ENCODE results near the gene FOXP2. TPM values are rescaled to one million over a fixed set of nuclear protein-coding genes. Genes with fewer than 3 reads are reported as not detected.

Gene FOXP2
- total RNA-seq (2021; fragmentation: NEBNext Ultra II Directional; extraction: Animal tissue kit (Norgen Biotek cat#: 25700)), result under 1 TPM; 0.02 to 0.41 (median 0.20) TPM
- long read RNA-seq, result 0 reads

DNA sequence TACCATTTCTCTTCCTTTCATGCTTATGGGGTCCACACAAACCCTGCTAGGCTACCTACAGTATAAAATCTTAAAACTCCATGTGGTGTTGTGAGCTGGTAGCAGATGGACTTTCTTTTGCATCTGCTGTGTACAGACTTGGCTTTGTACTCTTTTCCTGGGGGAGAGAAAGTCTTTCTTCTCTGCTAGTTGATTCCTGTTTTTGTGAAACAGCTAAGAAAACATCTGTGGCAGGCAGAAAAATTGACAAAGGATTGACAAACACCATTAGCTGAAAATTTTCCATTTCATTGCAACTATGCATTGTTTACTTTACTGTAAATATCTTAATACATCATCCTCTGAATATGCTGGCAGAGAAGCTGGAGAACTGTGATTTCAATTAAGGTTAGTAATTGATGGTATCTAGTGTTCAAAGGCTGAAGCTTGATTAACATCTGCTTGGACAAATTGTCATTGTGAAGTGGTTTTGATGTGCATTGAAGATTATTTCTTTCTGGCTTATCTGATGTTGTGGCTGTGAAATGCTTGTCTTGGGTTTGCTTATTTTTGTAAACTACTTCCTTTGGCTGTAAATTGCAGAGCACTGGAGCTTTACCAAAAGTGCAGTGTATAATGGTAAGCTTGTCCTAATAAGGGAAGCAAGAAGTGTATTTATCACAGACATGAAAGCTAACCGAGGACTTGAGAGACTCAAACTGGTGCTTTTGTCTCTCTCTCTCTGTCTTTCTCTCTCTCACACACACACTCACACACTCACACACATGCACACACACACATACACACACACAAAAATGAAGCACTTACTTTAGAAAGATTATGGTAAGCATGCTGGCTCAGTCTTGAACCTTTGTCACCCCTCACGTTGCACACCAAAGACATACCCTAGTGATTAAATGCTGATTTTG, at the start of gene FOXP2:
FOXP2 (plus strand) TSS at position 660 of the 908 bp plus-strand sequence. CDS start 11,697 bp downstream, outside the sequence.
- no peak within 1 kb of the TSS for H3K27ac Mint-ChIP-seq
- H3K9me3 Mint-ChIP-seq, result no peaks in the 10 kb centered on the region
- no peaks in the 10 kb centered on the region; the same call in 1 of the 2 replicates for H3K4me1 Mint-ChIP-seq (ENCODE audit: low read depth)

DNA sequence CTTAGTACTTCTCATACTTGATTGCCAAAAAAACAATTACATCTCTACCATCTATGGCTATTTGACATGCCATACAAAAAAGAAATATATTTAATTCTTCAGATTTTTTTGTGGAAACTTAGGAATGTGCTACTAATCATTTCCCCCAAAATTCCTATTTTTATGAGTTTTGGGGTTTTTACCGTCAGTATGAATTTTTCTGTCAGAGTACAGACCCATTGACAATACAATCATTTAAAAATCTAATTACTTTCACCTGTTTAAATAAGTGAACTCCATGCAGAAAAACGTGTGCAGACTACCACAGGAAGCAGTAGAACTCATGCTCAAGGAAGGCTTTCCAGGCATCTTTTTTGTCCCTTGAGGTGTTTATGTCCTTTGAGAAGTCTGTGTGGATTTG, 48.8 kb upstream of the FOXP2 start:
- H3K27me3 Mint-ChIP-seq (ENCODE audit: insufficient read depth), result no peaks in the 10 kb centered on the region
- no peak overlapping the region for H3K4me3 Mint-ChIP-seq
- DNase-seq, result no peak
- H3K36me3 Mint-ChIP-seq (ENCODE audit: low read depth), result no peaks in the 10 kb centered on the region
- TF ChIP-seq, protein P1, sequence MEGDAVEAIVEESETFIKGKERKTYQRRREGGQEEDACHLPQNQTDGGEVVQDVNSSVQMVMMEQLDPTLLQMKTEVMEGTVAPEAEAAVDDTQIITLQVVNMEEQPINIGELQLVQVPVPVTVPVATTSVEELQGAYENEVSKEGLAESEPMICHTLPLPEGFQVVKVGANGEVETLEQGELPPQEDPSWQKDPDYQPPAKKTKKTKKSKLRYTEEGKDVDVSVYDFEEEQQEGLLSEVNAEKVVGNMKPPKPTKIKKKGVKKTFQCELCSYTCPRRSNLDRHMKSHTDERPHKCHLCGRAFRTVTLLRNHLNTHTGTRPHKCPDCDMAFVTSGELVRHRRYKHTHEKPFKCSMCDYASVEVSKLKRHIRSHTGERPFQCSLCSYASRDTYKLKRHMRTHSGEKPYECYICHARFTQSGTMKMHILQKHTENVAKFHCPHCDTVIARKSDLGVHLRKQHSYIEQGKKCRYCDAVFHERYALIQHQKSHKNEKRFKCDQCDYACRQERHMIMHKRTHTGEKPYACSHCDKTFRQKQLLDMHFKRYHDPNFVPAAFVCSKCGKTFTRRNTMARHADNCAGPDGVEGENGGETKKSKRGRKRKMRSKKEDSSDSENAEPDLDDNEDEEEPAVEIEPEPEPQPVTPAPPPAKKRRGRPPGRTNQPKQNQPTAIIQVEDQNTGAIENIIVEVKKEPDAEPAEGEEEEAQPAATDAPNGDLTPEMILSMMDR (IDR thresholded peaks at IDR 0.05), result no peak
- no peak overlapping the region for H3K27ac Mint-ChIP-seq
- no peaks in the 10 kb centered on the region for H3K4me1 Mint-ChIP-seq (ENCODE audit: low read depth)
- H3K9me3 Mint-ChIP-seq, result no peaks in the 10 kb centered on the region

More for the DNA sequence above, at the start of gene FOXP2:
- H3K4me3 Mint-ChIP-seq, result no peak within 1 kb of the TSS
- no peaks in the 10 kb centered on the region for H3K27me3 Mint-ChIP-seq (ENCODE audit: insufficient read depth)
- TF ChIP-seq, protein P1 (IDR thresholded peaks at IDR 0.05), result no peak
- no peak for DNase-seq
- H3K36me3 Mint-ChIP-seq (ENCODE audit: low read depth), result no peaks in the 10 kb centered on the region

DNA sequence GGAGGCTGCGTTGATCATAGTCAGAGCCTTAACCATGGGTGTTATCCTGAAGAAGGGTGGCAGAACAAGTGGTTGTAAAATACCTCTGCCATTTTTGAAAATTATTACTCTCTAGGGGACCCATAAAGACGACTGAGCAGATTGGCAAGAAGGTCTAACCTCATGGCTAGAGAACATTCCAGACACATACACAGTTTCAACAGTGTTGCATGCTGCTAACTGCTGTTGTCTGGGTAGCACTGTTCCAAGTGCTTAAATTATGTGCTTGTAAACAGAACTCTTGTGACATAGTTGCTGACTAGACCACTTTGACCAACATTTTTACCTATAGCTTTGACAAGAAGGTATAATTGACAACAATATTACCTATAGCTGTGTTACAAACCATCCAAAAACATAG, 46.1 kb upstream of the FOXP2 start:
- Mint-ChIP-seq H3K4me1 (ENCODE audit: low read depth) (no peaks in the 10 kb centered on the region), H3K27me3 (ENCODE audit: insufficient read depth) (no peaks in the 10 kb centered on the region), H3K27ac (no peak overlapping the region), H3K4me3 (no peak overlapping the region), H3K36me3 (ENCODE audit: low read depth) (no peaks in the 10 kb centered on the region), H3K9me3 (no peaks in the 10 kb centered on the region)
- TF ChIP-seq, protein P1 (IDR thresholded peaks at IDR 0.05), result no peak
- no peak for DNase-seq

DNA sequence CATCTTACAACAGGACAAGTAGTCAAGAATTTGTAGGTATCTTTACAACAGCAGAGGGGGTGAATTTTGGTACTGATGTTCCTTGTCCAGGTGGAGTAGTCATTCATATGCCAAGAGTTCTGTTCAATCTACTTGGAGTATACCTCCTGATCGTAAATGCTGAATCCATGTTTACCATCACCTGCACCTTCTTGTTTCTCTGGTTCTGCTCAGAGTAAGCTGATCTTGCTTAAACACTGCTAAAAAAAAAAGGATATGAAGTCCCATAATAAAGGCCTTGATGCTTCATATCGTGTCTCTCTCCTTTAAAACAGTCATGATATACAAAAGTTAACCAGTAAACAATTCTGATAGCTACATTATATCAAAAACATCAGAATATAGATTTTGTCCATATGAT, 45.3 kb upstream of the FOXP2 start:
- Mint-ChIP-seq H3K27me3 (ENCODE audit: insufficient read depth) (no peaks in the 10 kb centered on the region), H3K27ac (no peak overlapping the region), H3K4me1 (ENCODE audit: low read depth) (no peaks in the 10 kb centered on the region), H3K36me3 (ENCODE audit: low read depth) (no peaks in the 10 kb centered on the region), H3K9me3 (peaks cover 4% of the 10 kb centered on the region; the same call in 1 of the 2 replicates), H3K4me3 (no peak overlapping the region)
- TF ChIP-seq, protein P1 (IDR thresholded peaks at IDR 0.05), result no peak
- DNase-seq, result no peak

DNA sequence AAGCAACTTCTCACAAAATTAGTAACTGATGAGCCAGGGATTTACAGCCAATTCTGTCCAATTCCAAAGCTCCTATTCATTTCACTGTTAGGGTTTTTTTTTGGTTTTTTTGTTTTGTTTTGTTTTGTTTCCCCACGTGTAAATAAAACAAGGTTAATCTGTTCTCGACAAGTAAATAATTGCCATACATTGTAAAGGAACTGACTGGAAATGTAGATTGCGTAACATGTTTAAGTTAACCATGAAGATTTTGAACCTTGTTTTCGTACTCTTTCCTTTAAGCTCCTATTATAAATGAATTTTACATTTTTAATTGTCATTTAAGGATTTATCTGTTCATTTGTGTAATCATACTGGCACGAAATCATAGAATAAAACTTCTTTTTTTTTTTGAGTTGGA, 42.0 kb upstream of the FOXP2 start:
- H3K27ac Mint-ChIP-seq, result no peak overlapping the region
- peaks cover 14% of the 10 kb centered on the region for H3K9me3 Mint-ChIP-seq
- no peaks in the 10 kb centered on the region for H3K27me3 Mint-ChIP-seq (ENCODE audit: insufficient read depth)
- TF ChIP-seq, protein P1 (IDR thresholded peaks at IDR 0.05), result no peak
- H3K4me3 Mint-ChIP-seq, result no peak overlapping the region
- no peaks in the 10 kb centered on the region for H3K4me1 Mint-ChIP-seq (ENCODE audit: low read depth)
- no peaks in the 10 kb centered on the region for H3K36me3 Mint-ChIP-seq (ENCODE audit: low read depth)
- DNase-seq, result no peak
